ENCODE results near the gene PTCSC3. TPM values are rescaled to one million over a fixed set of nuclear protein-coding genes. Genes with fewer than 3 reads are reported as not detected.

The PTCSC3 gene
- total and polyA plus RNA-seq, 8 donors: 1.5 to 4.6 (median 2.6) TPM; not detected in 1

GRCh38 chr14:36096090-36096489 is 80.4 kb downstream of the PTCSC3 start:
- Histone ChIP-seq H3K4me1 (no peaks in the 10 kb centered on the region), H3K9me3 (no peaks in the 10 kb centered on the region), H3K27me3 (no peaks in the 10 kb centered on the region), H3K4me3 (no peak overlapping the region), H3K36me3 (no peaks in the 10 kb centered on the region), H3K27ac (no peak overlapping the region)
- DNase-seq (no peak), ATAC-seq (no peak)
- intact Hi-C loops (cut with DNase I): no loop called here
- no peak for TF ChIP-seq CTCF (IDR thresholded peaks at IDR 0.05)

- no peaks in the 10 kb centered on the region for H3K9me3 ChIP-seq
- DNase-seq: peak in 2 of 4 donors; percentile 32 to 37
- TF ChIP-seq CTCF (IDR thresholded peaks at IDR 0.05): no peak
- H3K27ac ChIP-seq: peak overlapping the region in 1 of 2 donors; percentile 5
- intact Hi-C loops (cut with DNase I): no loop called here
- peak; percentile 66 for ATAC-seq
- no peak overlapping the region for H3K4me3 ChIP-seq
- H3K4me1 ChIP-seq: no peaks in the 10 kb centered on the region
- H3K27me3 ChIP-seq: no peaks in the 10 kb centered on the region
- no peaks in the 10 kb centered on the region for H3K36me3 ChIP-seq
Observed at GRCh38 chr14:36094963-36095362, 81.6 kb downstream of the PTCSC3 start.

GRCh38 chr14:36091096-36091495 is 85.4 kb downstream of the PTCSC3 start:
- no peaks in the 10 kb centered on the region for H3K27me3 ChIP-seq
- ATAC-seq: peak; percentile 92
- intact Hi-C loops (cut with DNase I): no loop called here

GRCh38 chr14:36087411-36087810 is 89.1 kb downstream of the PTCSC3 start:
- no peaks in the 10 kb centered on the region for H3K27me3 ChIP-seq
- DNase-seq (no peak), ATAC-seq (no peak)
- no peak for TF ChIP-seq CTCF (IDR thresholded peaks at IDR 0.05)
- no peaks in the 10 kb centered on the region for H3K9me3 ChIP-seq
- no peaks in the 10 kb centered on the region for H3K36me3 ChIP-seq
- no peak overlapping the region for H3K27ac ChIP-seq
- H3K4me3 ChIP-seq: no peak overlapping the region
- intact Hi-C loops (cut with DNase I): no loop called here
- H3K4me1 ChIP-seq: no peaks in the 10 kb centered on the region

More at GRCh38 chr14:36091096-36091495, 85.4 kb downstream of the PTCSC3 start:
- Histone ChIP-seq H3K4me3 (no peak overlapping the region), H3K27ac (peak overlapping the region in 1 of 2 donors; percentile 36), H3K9me3 (no peaks in the 10 kb centered on the region), H3K4me1 (no peaks in the 10 kb centered on the region), H3K36me3 (no peaks in the 10 kb centered on the region)
- DNase-seq: peak in 2 of 4 donors; percentile 26 to 42
- TF ChIP-seq CTCF (IDR thresholded peaks at IDR 0.05): no peak

GRCh38 chr14:36086629-36087395 is 89.7 kb downstream of the PTCSC3 start:
- intact Hi-C loops (cut with DNase I): no loop called here
- DNase-seq: no peak
- TF ChIP-seq CTCF (IDR thresholded peaks at IDR 0.05): no peak

More at GRCh38 chr14:36086629-36087395, 89.7 kb downstream of the PTCSC3 start:
- Histone ChIP-seq H3K4me3 (no peak overlapping the region), H3K36me3 (no peaks in the 10 kb centered on the region), H3K27ac (no peak overlapping the region), H3K27me3 (no peaks in the 10 kb centered on the region), H3K4me1 (no peaks in the 10 kb centered on the region), H3K9me3 (no peaks in the 10 kb centered on the region)
- ATAC-seq: no peak

All from left lung (tissue), 10 donors.